SK-N-SH (cell line): Measurements from ENCODE around the gene FRMD5. TPM values are rescaled to one million over a fixed set of nuclear protein-coding genes. Genes with fewer than 3 reads are reported as not detected.

Source experiments
- CTCF ChIA-PET: fragments of 300-600, 350-600 bp; formaldehyde crosslinking; extraction: SDS; loops from one replicate; lab custom pipeline; 2021; lab: Yijun Ruan, JAX
- POLR2A ChIA-PET: fragments of 350-600 bp; sonication (Branson Sonifier 250); formaldehyde crosslinking; extraction: SDS; loops from one replicate; lab custom pipeline; 2020; ENCODE audit warnings: antibody characterized with exemption, inconsistent platforms; lab: Yijun Ruan, JAX
- DNase-seq: peaks from one replicate; pipeline ENCODE4 v3.0.0; 2012
- H2AFZ ChIP-seq: fragments of 200-600 bp; sonication (generic); 2 replicates; pipeline ENCODE4 v1.8.1; 2016; ENCODE audit warnings: antibody characterized with exemption, mild to moderate bottlenecking, low read depth
- H3F3A ChIP-seq: fragments of 200-600 bp; sonication (generic); replicated peaks from 2 replicates; pipeline ENCODE3; 2016; ENCODE audit warnings: antibody characterized with exemption, mild to moderate bottlenecking; ENCODE audit not compliant: insufficient read depth
- H3K27ac ChIP-seq, 2 experiments: fragments of 200-500 bp in 1 of 2; fragments of 200-600 bp in 1 of 2; sonication (Bioruptor generic) in 1 of 2; sonication (generic), shearing (Covaris generic) in 1 of 2; 2 replicates each; pipeline versions ENCODE4 v1.5.1 to v1.6.1; 2014 to 2016; ENCODE audit warnings: low read depth in 2 of 2, inconsistent platforms in 1 of 2, low read length in 1 of 2, mild to moderate bottlenecking in 1 of 2, mixed read lengths in 1 of 2
- H3K27me3 ChIP-seq: fragments of 200-600 bp; sonication (generic), shearing (Covaris generic); 2 replicates; pipeline ENCODE4 v1.6.1; 2016; ENCODE audit warnings: mixed run types; ENCODE audit not compliant: insufficient read depth
- H3K36me3 ChIP-seq, 2 experiments: fragments of 200-500 bp in 1 of 2; fragments of 200-600 bp in 1 of 2; sonication (Bioruptor generic) in 1 of 2; sonication (generic) in 1 of 2; replicated peaks in 1 of 2; 2 replicates each; pipeline versions ENCODE3 to v1.5.1; 2014 to 2016; ENCODE audit warnings: low read length in 1 of 2, mild to moderate bottlenecking in 1 of 2; ENCODE audit not compliant: insufficient read depth in 2 of 2, control insufficient read depth in 1 of 2
- H3K4me1 ChIP-seq, 2 experiments: fragments of 200-500 bp in 1 of 2; fragments of 200-600 bp in 1 of 2; sonication (Bioruptor generic) in 1 of 2; sonication (generic), shearing (Covaris generic) in 1 of 2; 2 replicates each; pipeline versions ENCODE4 v1.5.1 to v1.6.1; 2014 to 2016; ENCODE audit warnings: low read depth in 1 of 2, low read length in 1 of 2, mixed run types in 1 of 2; ENCODE audit not compliant: insufficient read depth in 2 of 2, control insufficient read depth in 1 of 2
- H3K4me2 ChIP-seq: fragments of 200-600 bp; sonication (generic), shearing (Covaris generic); 2 replicates; pipeline ENCODE4 v1.6.1; 2017; ENCODE audit warnings: mixed run types
- H3K4me3 ChIP-seq, 2 experiments: fragments of 200-500 bp in 1 of 2; fragments of 200-600 bp in 1 of 2; sonication (Bioruptor generic) in 1 of 2; sonication (generic), shearing (Covaris generic) in 1 of 2; 2 replicates each; pipeline versions ENCODE4 v1.5.1 to v1.8.1; 2014 to 2016; ENCODE audit warnings: low read depth in 2 of 2, inconsistent platforms in 1 of 2, low read length in 1 of 2, mild to moderate bottlenecking in 1 of 2, mixed read lengths in 1 of 2, moderate library complexity in 1 of 2
- H3K79me2 ChIP-seq: fragments of 200-600 bp; sonication (generic); 2 replicates; pipeline ENCODE4 v1.8.1; 2017; ENCODE audit warnings: mild to moderate bottlenecking; ENCODE audit not compliant: insufficient read depth
- H3K9ac ChIP-seq: fragments of 200-600 bp; sonication (generic); 2 replicates; pipeline ENCODE4 v1.6.1; 2017; ENCODE audit warnings: mixed run types
- H3K9me2 ChIP-seq: fragments of 200-600 bp; sonication (generic); 2 replicates; pipeline ENCODE4 v1.6.1; 2017; ENCODE audit warnings: mixed run types
- H3K9me3 ChIP-seq: fragments of 200-600 bp; sonication (generic); 2 replicates; pipeline ENCODE4 v1.6.1; 2017; ENCODE audit warnings: mixed run types, mild to moderate bottlenecking, moderate library complexity
- H4K20me1 ChIP-seq: fragments of 200-600 bp; sonication (generic); 2 replicates; pipeline ENCODE4 v1.6.1; 2017; ENCODE audit warnings: mild to moderate bottlenecking, mixed run types; ENCODE audit not compliant: insufficient read depth
- EZH2phosphoT487 ChIP-seq: fragments of 200-600 bp; sonication (generic); IDR thresholded peaks from 2 replicates; pipeline ENCODE4 v1.6.1; 2017; ENCODE audit warnings: low read depth, mixed run types, mild to moderate bottlenecking, antibody characterized with exemption, moderate library complexity, borderline replicate concordance
- FOSL2 ChIP-seq: IDR thresholded peaks from 2 replicates; pipeline ENCODE4 v1.4.0; 2012; ENCODE audit warnings: low read depth, mild to moderate bottlenecking, moderate library complexity, borderline replicate concordance
- FOXJ3 ChIP-seq: sonication (generic); formaldehyde crosslinking; IDR thresholded peaks from 2 replicates; pipeline ENCODE4 v1.5.1; 2020; ENCODE audit warnings: mild to moderate bottlenecking, missing genetic modification reagents
- GATA2 ChIP-seq: sonication (generic); formaldehyde crosslinking; IDR thresholded peaks from 2 replicates; pipeline ENCODE4 v1.5.0; 2020; ENCODE audit warnings: mild to moderate bottlenecking, missing genetic modification reagents
- REST ChIP-seq: IDR thresholded peaks from 2 replicates; pipeline ENCODE4 v1.6.1; 2012; ENCODE audit warnings: mild to moderate bottlenecking, low read depth, low read length, moderate library complexity
- RXRA ChIP-seq: IDR thresholded peaks from 2 replicates; pipeline ENCODE4 v1.4.0; 2012; ENCODE audit warnings: low read depth, mild to moderate bottlenecking, borderline replicate concordance
- TCF12 ChIP-seq: IDR thresholded peaks from 2 replicates; pipeline ENCODE4 v1.4.0; 2012
- YY1 ChIP-seq: IDR thresholded peaks from 2 replicates; pipeline ENCODE4 v1.4.0; 2012; ENCODE audit warnings: low read depth, mild to moderate bottlenecking
- WGBS: methylation state at CpG from one replicate; pipeline ENCODE4 v1.1.6; 2017; ENCODE audit warnings: low lambda C conversion rate; 5-methylcytosine and 5-hydroxymethylcytosine counted together
- polyA plus RNA-seq, 3 experiments: library from polyadenylated mRNA; depleted of rRNA; stranded (reverse); fragments of >200 nt; gene quantifications; 2 replicates each; pipeline ENCODE4 v1.2.3, GENCODE V29; 2012

The FRMD5 gene
- polyA plus RNA-seq, 1 of the 3 experiments (the other 2 are of a cell fraction) = 24.8 TPM

- H3K79me2 ChIP-seq = no peaks in the 10 kb centered on the region; the same call in 1 of the 2 replicates
- peaks cover 8 to 21% of the 10 kb centered on the region in 2 experiments for H3K36me3 ChIP-seq
- H3K9me2 ChIP-seq = no peaks in the 10 kb centered on the region
- DNase-seq = no peak
- no peak overlapping the region for H3K4me2 ChIP-seq
- TF ChIP-seq EZH2phosphoT487 (no peak), TCF12 (no peak), YY1 (no peak), REST (no peak), FOXJ3 (CRISPR knock-in tag) (no peak), FOSL2 (no peak), GATA2 (CRISPR knock-in tag) (no peak)
- 84% methylated on average over 11 of the region's 15 CpGs for WGBS
- CTCF ChIA-PET = interaction anchor here (0.7 to 1.1 kb wide), 2 partner anchors 51 to 58 kb away, joined by 3 read pairs; no protein-coding TSS in a partner anchor
- H3K9ac ChIP-seq = no peak overlapping the region
- H4K20me1 ChIP-seq = no peaks in the 10 kb centered on the region
- H2AFZ ChIP-seq = no peak overlapping the region
- no peak overlapping the region for H3K27ac ChIP-seq
- H3K9me3 ChIP-seq = no peaks in the 10 kb centered on the region
- H3K4me1 ChIP-seq = no peaks in the 10 kb centered on the region; a peak in 2 of 4 replicates
- peaks cover 14% of the 10 kb centered on the region for H3F3A ChIP-seq
- H3K4me3 ChIP-seq = no peak overlapping the region
- POLR2A ChIA-PET = no interaction called here
- H3K27me3 ChIP-seq = no peaks in the 10 kb centered on the region
Measured at GRCh38 chr15:43989938-43990337, 205.1 kb downstream of the FRMD5 start.

- no peaks in the 10 kb centered on the region for H3K9me2 ChIP-seq
- no peak for TF ChIP-seq RXRA
- TF ChIP-seq, all 33 proteins: peak for 0
- no peak overlapping the region for H3K4me3 ChIP-seq
- H3F3A ChIP-seq = peaks cover 14% of the 10 kb centered on the region
- CTCF ChIA-PET = interaction anchor here (1.1 kb wide), 1 partner anchor 49 kb away, joined by 3 read pairs; no protein-coding TSS in a partner anchor
- H2AFZ ChIP-seq = no peak overlapping the region
- POLR2A ChIA-PET = no interaction called here
- no peaks in the 10 kb centered on the region; the same call in 1 of the 2 replicates for H3K79me2 ChIP-seq
- H3K36me3 ChIP-seq = peaks cover 8 to 19% of the 10 kb centered on the region in 2 experiments
- no peak overlapping the region for H3K9ac ChIP-seq
- no peaks in the 10 kb centered on the region for H4K20me1 ChIP-seq
- no peaks in the 10 kb centered on the region for H3K27me3 ChIP-seq
- H3K4me2 ChIP-seq = no peak overlapping the region
- no peaks in the 10 kb centered on the region for H3K9me3 ChIP-seq
- H3K4me1 ChIP-seq = no peaks in the 10 kb centered on the region; a peak in 2 of 4 replicates
- 94% methylated on average over 8 of the region's 13 CpGs for WGBS
- no peak for DNase-seq
- H3K27ac ChIP-seq = no peak overlapping the region
Measured at GRCh38 chr15:43988900-43989299, 206.2 kb downstream of the FRMD5 start.
